Activated naive CD4-positive, alpha-beta T cell treated with anti-CD3 and anti-CD28 coated beads, Interleukin-2, amount 10 ng/mL, durations not matched to agents 7 days and 5 days (primary cell): Measurements from ENCODE around the gene DNAH5.

ENCODE experiments used
- CTCF ChIA-PET: fragments of 350-600 bp; sonication (Branson Sonifier 250); formaldehyde crosslinking; loops from one replicate; lab custom pipeline; 2021; ENCODE audit warnings: antibody characterized with exemption; lab: Charles Lee
- DNase-seq: peaks from one replicate; pipeline ENCODE4 v3.0.0-alpha.2; 2020
- H3K27ac Mint-ChIP-seq: one replicate; pipeline ENCODE4 v1.8.0; 2021; ENCODE audit warnings: mild to moderate bottlenecking, moderate library complexity, mixed read lengths
- H3K27me3 Mint-ChIP-seq: one replicate; pipeline ENCODE4 v1.8.0; 2021; ENCODE audit warnings: mild to moderate bottlenecking, mixed read lengths
- H3K36me3 Mint-ChIP-seq: one replicate; pipeline ENCODE4 v1.8.0; 2021; ENCODE audit warnings: mixed read lengths
- H3K4me1 Mint-ChIP-seq: one replicate; pipeline ENCODE4 v1.8.0; 2021; ENCODE audit warnings: mixed read lengths
- H3K4me3 Mint-ChIP-seq: one replicate; pipeline ENCODE4 v1.8.0; 2021; ENCODE audit warnings: mild to moderate bottlenecking, moderate library complexity, mixed read lengths
- H3K9me3 Mint-ChIP-seq: one replicate; pipeline ENCODE4 v1.8.0; 2021; ENCODE audit warnings: mixed read lengths

DNAH5 gene

GRCh38 chr5:13746026-13746425 is 198.5 kb downstream of the DNAH5 start:
- Mint-ChIP-seq H3K4me3 (no peak overlapping the region), H3K27ac (no peak overlapping the region), H3K27me3 (no peaks in the 10 kb centered on the region), H3K4me1 (no peaks in the 10 kb centered on the region), H3K36me3 (no peaks in the 10 kb centered on the region), H3K9me3 (no peaks in the 10 kb centered on the region)
- no peak for DNase-seq
- CTCF ChIA-PET: no interaction called here

- no peaks in the 10 kb centered on the region for H3K9me3 Mint-ChIP-seq
- no peaks in the 10 kb centered on the region for H3K36me3 Mint-ChIP-seq
- no peak overlapping the region for H3K27ac Mint-ChIP-seq
- H3K4me1 Mint-ChIP-seq: no peaks in the 10 kb centered on the region
- H3K27me3 Mint-ChIP-seq: no peaks in the 10 kb centered on the region
- no peak overlapping the region for H3K4me3 Mint-ChIP-seq
- DNase-seq: no peak
- CTCF ChIA-PET: no interaction called here
These were observed 199.0 kb downstream of the DNAH5 start for GRCh38 chr5:13745508-13745907.

GRCh38 chr5:13740471-13740870 is 204.0 kb downstream of the DNAH5 start:
- H3K4me1 Mint-ChIP-seq: no peaks in the 10 kb centered on the region
- no peaks in the 10 kb centered on the region for H3K27me3 Mint-ChIP-seq
- CTCF ChIA-PET: no interaction called here
- DNase-seq: no peak
- no peak overlapping the region for H3K27ac Mint-ChIP-seq
- H3K36me3 Mint-ChIP-seq: no peaks in the 10 kb centered on the region
- H3K9me3 Mint-ChIP-seq: peaks cover 7% of the 10 kb centered on the region
- H3K4me3 Mint-ChIP-seq: no peak overlapping the region

- Mint-ChIP-seq H3K27ac (no peak overlapping the region), H3K4me1 (no peaks in the 10 kb centered on the region), H3K9me3 (peaks cover 9% of the 10 kb centered on the region), H3K27me3 (no peaks in the 10 kb centered on the region), H3K4me3 (no peak overlapping the region), H3K36me3 (no peaks in the 10 kb centered on the region)
- no peak for DNase-seq
- CTCF ChIA-PET: no interaction called here
These were observed 205.0 kb downstream of the DNAH5 start for GRCh38 chr5:13739479-13739878.

- Mint-ChIP-seq H3K4me1 (no peaks in the 10 kb centered on the region), H3K27me3 (no peaks in the 10 kb centered on the region), H3K27ac (no peak overlapping the region), H3K9me3 (peaks cover 14% of the 10 kb centered on the region), H3K4me3 (no peak overlapping the region), H3K36me3 (no peaks in the 10 kb centered on the region)
- DNase-seq: no peak
- CTCF ChIA-PET: no interaction called here
These were observed 208.8 kb downstream of the DNAH5 start for GRCh38 chr5:13735691-13736090.

GRCh38 chr5:13731121-13731628 is 213.3 kb downstream of the DNAH5 start:
- H3K27me3 Mint-ChIP-seq: no peaks in the 10 kb centered on the region
- H3K4me1 Mint-ChIP-seq: no peaks in the 10 kb centered on the region
- no peak overlapping the region for H3K4me3 Mint-ChIP-seq
- H3K9me3 Mint-ChIP-seq: peaks cover 10% of the 10 kb centered on the region
- CTCF ChIA-PET: no interaction called here
- no peak overlapping the region for H3K27ac Mint-ChIP-seq
- DNase-seq: no peak
- H3K36me3 Mint-ChIP-seq: no peaks in the 10 kb centered on the region

GRCh38 chr5:13708906-13709305 is 235.6 kb downstream of the DNAH5 start:
- Mint-ChIP-seq H3K27me3 (no peaks in the 10 kb centered on the region), H3K4me1 (no peaks in the 10 kb centered on the region), H3K27ac (no peak overlapping the region), H3K9me3 (peaks cover 20% of the 10 kb centered on the region), H3K4me3 (no peak overlapping the region), H3K36me3 (no peaks in the 10 kb centered on the region)
- CTCF ChIA-PET: no interaction called here
- DNase-seq: no peak

- Mint-ChIP-seq H3K36me3 (no peaks in the 10 kb centered on the region), H3K9me3 (peaks cover 21% of the 10 kb centered on the region), H3K4me1 (no peaks in the 10 kb centered on the region), H3K27ac (no peak overlapping the region), H3K4me3 (no peak overlapping the region), H3K27me3 (no peaks in the 10 kb centered on the region)
- no peak for DNase-seq
- CTCF ChIA-PET: no interaction called here
These were observed 236.1 kb downstream of the DNAH5 start for GRCh38 chr5:13708432-13708831.

GRCh38 chr5:13704396-13704795 is 240.1 kb downstream of the DNAH5 start:
- CTCF ChIA-PET: no interaction called here
- Mint-ChIP-seq H3K27me3 (no peaks in the 10 kb centered on the region), H3K36me3 (no peaks in the 10 kb centered on the region), H3K9me3 (peaks cover 18% of the 10 kb centered on the region), H3K27ac (no peak overlapping the region), H3K4me1 (no peaks in the 10 kb centered on the region), H3K4me3 (no peak overlapping the region)
- no peak for DNase-seq

- Mint-ChIP-seq H3K27me3 (no peaks in the 10 kb centered on the region), H3K27ac (no peak overlapping the region), H3K4me1 (no peaks in the 10 kb centered on the region), H3K36me3 (no peaks in the 10 kb centered on the region), H3K9me3 (peaks cover 14% of the 10 kb centered on the region), H3K4me3 (no peak overlapping the region)
- CTCF ChIA-PET: no interaction called here
- DNase-seq: no peak
These were observed 243.9 kb downstream of the DNAH5 start for GRCh38 chr5:13700626-13701025.

- Mint-ChIP-seq H3K27ac (no peak overlapping the region), H3K36me3 (no peaks in the 10 kb centered on the region), H3K4me3 (no peak overlapping the region), H3K4me1 (no peaks in the 10 kb centered on the region), H3K9me3 (peaks cover 7% of the 10 kb centered on the region), H3K27me3 (no peaks in the 10 kb centered on the region)
- CTCF ChIA-PET: no interaction called here
- DNase-seq: no peak
These were observed 245.6 kb downstream of the DNAH5 start for GRCh38 chr5:13698885-13699284.

- Mint-ChIP-seq H3K27me3 (no peaks in the 10 kb centered on the region), H3K9me3 (peaks cover 3% of the 10 kb centered on the region), H3K36me3 (no peaks in the 10 kb centered on the region), H3K4me3 (no peak overlapping the region), H3K27ac (no peak overlapping the region), H3K4me1 (no peaks in the 10 kb centered on the region)
- CTCF ChIA-PET: no interaction called here
- no peak for DNase-seq
These were observed 249.3 kb downstream of the DNAH5 start for GRCh38 chr5:13695076-13695712.

GRCh38 chr5:13692172-13692571 is 252.3 kb downstream of the DNAH5 start:
- H3K27me3 Mint-ChIP-seq: no peaks in the 10 kb centered on the region
- CTCF ChIA-PET: no interaction called here
- no peak for DNase-seq
- peaks cover 18% of the 10 kb centered on the region for H3K9me3 Mint-ChIP-seq
- no peak overlapping the region for H3K27ac Mint-ChIP-seq
- no peak overlapping the region for H3K4me3 Mint-ChIP-seq
- no peaks in the 10 kb centered on the region for H3K36me3 Mint-ChIP-seq
- no peaks in the 10 kb centered on the region for H3K4me1 Mint-ChIP-seq

- CTCF ChIA-PET: no interaction called here
- no peaks in the 10 kb centered on the region for H3K36me3 Mint-ChIP-seq
These were observed 268.0 kb downstream of the DNAH5 start for GRCh38 chr5:13676531-13676930.

GRCh38 chr5:13674391-13674790 is 270.1 kb downstream of the DNAH5 start:
- CTCF ChIA-PET: no interaction called here
- no peak for DNase-seq
- no peaks in the 10 kb centered on the region for H3K9me3 Mint-ChIP-seq
- H3K36me3 Mint-ChIP-seq: no peaks in the 10 kb centered on the region
- H3K4me3 Mint-ChIP-seq: no peak overlapping the region
- no peaks in the 10 kb centered on the region for H3K27me3 Mint-ChIP-seq
- H3K4me1 Mint-ChIP-seq: no peaks in the 10 kb centered on the region
- H3K27ac Mint-ChIP-seq: no peak overlapping the region

More at GRCh38 chr5:13676531-13676930, 268.0 kb downstream of the DNAH5 start:
- Mint-ChIP-seq H3K27me3 (no peaks in the 10 kb centered on the region), H3K4me3 (no peak overlapping the region), H3K4me1 (no peaks in the 10 kb centered on the region), H3K9me3 (no peaks in the 10 kb centered on the region), H3K27ac (no peak overlapping the region)
- no peak for DNase-seq
